Uterus (tissue), 2 donors: Measurements from ENCODE around the gene WDR55.

Experiments used
- POLR2A ChIP-seq, 2 donors: fragments of 450-650 bp; IDR thresholded peaks; one replicate each; pipeline ENCODE4 v1.6.1; 2016; ENCODE audit warnings: antibody characterized with exemption in 2 of 2, mild to moderate bottlenecking in 1 of 2, moderate library complexity in 1 of 2
- TF ChIP-seq, protein P1 (sequence below), 4 experiments: fragments of 200-600 bp in 2 of 4; fragments of 450-650 bp in 2 of 4; sonication (generic) in 2 of 4; IDR thresholded peaks; one replicate each; pipeline ENCODE4 v1.5.1; 2016 to 2019; ENCODE audit warnings: antibody characterized with exemption in 4 of 4, mild to moderate bottlenecking in 2 of 4, moderate library complexity in 1 of 4

GRCh38 chr5:140630292-140631035, 34.2 kb upstream of the WDR55 start:
- TF ChIP-seq, protein P1, sequence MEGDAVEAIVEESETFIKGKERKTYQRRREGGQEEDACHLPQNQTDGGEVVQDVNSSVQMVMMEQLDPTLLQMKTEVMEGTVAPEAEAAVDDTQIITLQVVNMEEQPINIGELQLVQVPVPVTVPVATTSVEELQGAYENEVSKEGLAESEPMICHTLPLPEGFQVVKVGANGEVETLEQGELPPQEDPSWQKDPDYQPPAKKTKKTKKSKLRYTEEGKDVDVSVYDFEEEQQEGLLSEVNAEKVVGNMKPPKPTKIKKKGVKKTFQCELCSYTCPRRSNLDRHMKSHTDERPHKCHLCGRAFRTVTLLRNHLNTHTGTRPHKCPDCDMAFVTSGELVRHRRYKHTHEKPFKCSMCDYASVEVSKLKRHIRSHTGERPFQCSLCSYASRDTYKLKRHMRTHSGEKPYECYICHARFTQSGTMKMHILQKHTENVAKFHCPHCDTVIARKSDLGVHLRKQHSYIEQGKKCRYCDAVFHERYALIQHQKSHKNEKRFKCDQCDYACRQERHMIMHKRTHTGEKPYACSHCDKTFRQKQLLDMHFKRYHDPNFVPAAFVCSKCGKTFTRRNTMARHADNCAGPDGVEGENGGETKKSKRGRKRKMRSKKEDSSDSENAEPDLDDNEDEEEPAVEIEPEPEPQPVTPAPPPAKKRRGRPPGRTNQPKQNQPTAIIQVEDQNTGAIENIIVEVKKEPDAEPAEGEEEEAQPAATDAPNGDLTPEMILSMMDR (IDR thresholded peaks at IDR 0.05) = no peak
- no peak for TF ChIP-seq POLR2A (IDR thresholded peaks at IDR 0.05)
